SK-N-SH (cell line): Measurements from ENCODE around the gene DMD.

Experiments
- YY1 ChIP-seq: IDR thresholded peaks from 2 replicates; pipeline ENCODE4 v1.4.0; 2012; ENCODE audit warnings: low read depth, mild to moderate bottlenecking
- TF ChIP-seq, protein P1 (sequence below): fragments of 200-600 bp; sonication (generic); IDR thresholded peaks from 2 replicates; pipeline ENCODE4 v1.6.1; 2017; ENCODE audit warnings: antibody characterized with exemption, mild to moderate bottlenecking, moderate library complexity

GRCh38 chrX:33045882-33046281 lies 165.5 kb downstream of the DMD start:
- TF ChIP-seq YY1, result no peak
- TF ChIP-seq, protein P1, sequence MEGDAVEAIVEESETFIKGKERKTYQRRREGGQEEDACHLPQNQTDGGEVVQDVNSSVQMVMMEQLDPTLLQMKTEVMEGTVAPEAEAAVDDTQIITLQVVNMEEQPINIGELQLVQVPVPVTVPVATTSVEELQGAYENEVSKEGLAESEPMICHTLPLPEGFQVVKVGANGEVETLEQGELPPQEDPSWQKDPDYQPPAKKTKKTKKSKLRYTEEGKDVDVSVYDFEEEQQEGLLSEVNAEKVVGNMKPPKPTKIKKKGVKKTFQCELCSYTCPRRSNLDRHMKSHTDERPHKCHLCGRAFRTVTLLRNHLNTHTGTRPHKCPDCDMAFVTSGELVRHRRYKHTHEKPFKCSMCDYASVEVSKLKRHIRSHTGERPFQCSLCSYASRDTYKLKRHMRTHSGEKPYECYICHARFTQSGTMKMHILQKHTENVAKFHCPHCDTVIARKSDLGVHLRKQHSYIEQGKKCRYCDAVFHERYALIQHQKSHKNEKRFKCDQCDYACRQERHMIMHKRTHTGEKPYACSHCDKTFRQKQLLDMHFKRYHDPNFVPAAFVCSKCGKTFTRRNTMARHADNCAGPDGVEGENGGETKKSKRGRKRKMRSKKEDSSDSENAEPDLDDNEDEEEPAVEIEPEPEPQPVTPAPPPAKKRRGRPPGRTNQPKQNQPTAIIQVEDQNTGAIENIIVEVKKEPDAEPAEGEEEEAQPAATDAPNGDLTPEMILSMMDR, result no peak
